GM18520 (cell line): ENCODE measurements around the gene VTN.

Experiments
- ATAC-seq: cut with Tn5 transposase; IDR thresholded peaks from one replicate; pipeline ENCODE4 v1.9.1; 2021; ENCODE audit not compliant: unreplicated experiment

Gene VTN

GRCh38 chr17:28396635-28397239, 26.6 kb upstream of the VTN start:
- no peak for ATAC-seq

- ATAC-seq = no peak
These were observed 25.9 kb upstream of the VTN start for GRCh38 chr17:28395968-28396367.

GRCh38 chr17:28395426-28395825, 25.3 kb upstream of the VTN start:
- no peak for ATAC-seq

- no peak for ATAC-seq
These were observed 24.4 kb upstream of the VTN start for GRCh38 chr17:28394337-28395116.

- ATAC-seq = no peak
These were observed 22.4 kb upstream of the VTN start for GRCh38 chr17:28392491-28392890.

GRCh38 chr17:28391401-28391800, 21.3 kb upstream of the VTN start:
- no peak for ATAC-seq

GRCh38 chr17:28390984-28391383, 20.9 kb upstream of the VTN start:
- ATAC-seq = no peak

GRCh38 chr17:28390563-28390962, 20.5 kb upstream of the VTN start:
- ATAC-seq = no peak

- ATAC-seq = no peak
These were observed 20.0 kb upstream of the VTN start for GRCh38 chr17:28390141-28390540.

GRCh38 chr17:28388106-28388505, 18.0 kb upstream of the VTN start:
- no peak for ATAC-seq

GRCh38 chr17:28386391-28386790, 16.3 kb upstream of the VTN start:
- no peak for ATAC-seq

- ATAC-seq = no peak
These were observed 15.3 kb upstream of the VTN start for GRCh38 chr17:28385406-28385805.

GRCh38 chr17:28385037-28385400, 14.9 kb upstream of the VTN start:
- ATAC-seq = no peak

GRCh38 chr17:28384281-28385036, 14.4 kb upstream of the VTN start:
- ATAC-seq = peak; percentile 46

- no peak for ATAC-seq
These were observed 11.2 kb upstream of the VTN start for GRCh38 chr17:28381141-28381825.

- ATAC-seq = no peak
These were observed 10.0 kb upstream of the VTN start for GRCh38 chr17:28379814-28380801.

GRCh38 chr17:28372945-28373274, 2.8 kb upstream of the VTN start:
- ATAC-seq = no peak

- ATAC-seq = peak; percentile 13
These were observed 2.3 kb upstream of the VTN start for GRCh38 chr17:28372203-28372944.

GRCh38 chr17:28371245-28372202, 1.4 kb upstream of the VTN start, which contains the start of gene SARM1:
Gene SARM1, plus strand, starts transcription at chr17:28371694. Its CDS starts 339 bp downstream, at chr17:28372033.
- ATAC-seq = peak; percentile 50
